Putamen (tissue), 1 donor: ENCODE data around the gene CCNY.
A peak's percentile ranks its signal among the peaks of the same experiment; 100 is the strongest.

Experiments
- DNase-seq: peaks from one replicate; pipeline ENCODE4 v3.0.0-alpha.2; 2016; ENCODE audit warnings: low spot score

The CCNY gene

GRCh38 chr10:35355971-35356724 lies 19.8 kb downstream of the CCNY start:
- DNase-seq = no peak

- DNase-seq = no peak
Measured at GRCh38 chr10:35356725-35357092, 20.4 kb downstream of the CCNY start.

GRCh38 chr10:35359056-35359455 lies 22.7 kb downstream of the CCNY start:
- no peak for DNase-seq

GRCh38 chr10:35359873-35360272 lies 23.6 kb downstream of the CCNY start:
- no peak for DNase-seq

GRCh38 chr10:35362701-35363350 lies 26.5 kb downstream of the CCNY start:
- DNase-seq = no peak

GRCh38 chr10:35363587-35363986 lies 27.3 kb downstream of the CCNY start:
- DNase-seq = no peak

- DNase-seq = no peak
Measured at GRCh38 chr10:35364808-35365207, 28.5 kb downstream of the CCNY start.

GRCh38 chr10:35365994-35366393 lies 29.7 kb downstream of the CCNY start:
- DNase-seq = no peak

GRCh38 chr10:35367107-35367859 lies 31.0 kb downstream of the CCNY start:
- DNase-seq = no peak

GRCh38 chr10:35367982-35368381 lies 31.7 kb downstream of the CCNY start:
- no peak for DNase-seq

GRCh38 chr10:35368485-35369048 lies 32.3 kb downstream of the CCNY start:
- DNase-seq = no peak

- no peak for DNase-seq
Measured at GRCh38 chr10:35369049-35369611, 32.8 kb downstream of the CCNY start.

- DNase-seq = no peak
Measured at GRCh38 chr10:35371731-35372130, 35.4 kb downstream of the CCNY start.

GRCh38 chr10:35372329-35372728 lies 36.0 kb downstream of the CCNY start:
- DNase-seq = no peak

GRCh38 chr10:35375091-35375765 lies 38.9 kb downstream of the CCNY start:
- no peak for DNase-seq

GRCh38 chr10:35377050-35377728 lies 40.9 kb downstream of the CCNY start:
- DNase-seq = no peak

- no peak for DNase-seq
Measured at GRCh38 chr10:35378541-35379210, 42.4 kb downstream of the CCNY start.

- peak; percentile 48 for DNase-seq
Measured at GRCh38 chr10:35379226-35380137, 43.2 kb downstream of the CCNY start.

GRCh38 chr10:35382096-35382495 lies 45.8 kb downstream of the CCNY start:
- DNase-seq = no peak
